B cell (primary cell): ENCODE results near the gene SRGAP2C.
"Not testable (repeated sequence)": the region's sequence is repeated elsewhere in the genome, so short reads cannot be mapped to it uniquely, and the experiment has no call there.

Experiments
- CTCF ChIP-seq: fragments of 200-600 bp; IDR thresholded peaks from one replicate; pipeline ENCODE4 v1.8.0; 2022; ENCODE audit warnings: antibody characterized with exemption, mild to moderate bottlenecking
- EZH2 ChIP-seq: IDR thresholded peaks from 2 replicates; pipeline ENCODE4 v1.6.1; 2012; ENCODE audit warnings: borderline replicate concordance, low read depth, mild to moderate bottlenecking, moderate library complexity, low read length; ENCODE audit not compliant: insufficient read depth, poor library complexity, severe bottlenecking

DNA sequence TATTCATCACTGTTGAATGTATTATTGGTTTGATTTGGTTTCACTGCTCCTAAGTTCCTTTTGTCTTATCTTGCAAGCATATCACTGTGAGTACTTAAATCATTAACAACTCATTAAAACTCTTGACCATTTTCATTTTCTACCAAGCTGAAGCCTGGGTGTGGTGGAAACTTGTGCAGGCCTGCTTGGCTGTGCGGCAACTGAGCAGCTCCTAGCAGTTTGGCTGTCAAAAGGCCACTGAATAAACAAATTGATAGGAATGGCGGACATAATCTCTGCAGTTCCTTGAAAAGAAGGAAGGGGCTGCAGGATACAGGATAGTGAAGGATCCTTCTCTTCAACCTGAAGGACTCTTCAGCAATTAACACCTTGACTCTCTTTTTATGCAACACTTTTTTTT lies 26.0 kb downstream of the SRGAP2C start:
- not testable (repeated sequence) for TF ChIP-seq CTCF, EZH2
